Midbrain (tissue), 1 donor: ENCODE data around the gene GCC1.

Source experiments
- DNase-seq: peaks from one replicate; lab custom pipeline; 2025; lab: John Stamatoyannopoulos, UW

The GCC1 gene

GRCh38 chr7:127585044-127585953 lies at the start of gene GCC1:
Gene GCC1, minus strand, starts transcription at chr7:127585596. Its CDS starts 414 bp downstream, at chr7:127585182.
- peak; percentile 95 for DNase-seq

GRCh38 chr7:127632276-127632910 lies 47.0 kb upstream of the GCC1 start:
- no peak for DNase-seq

DNA sequence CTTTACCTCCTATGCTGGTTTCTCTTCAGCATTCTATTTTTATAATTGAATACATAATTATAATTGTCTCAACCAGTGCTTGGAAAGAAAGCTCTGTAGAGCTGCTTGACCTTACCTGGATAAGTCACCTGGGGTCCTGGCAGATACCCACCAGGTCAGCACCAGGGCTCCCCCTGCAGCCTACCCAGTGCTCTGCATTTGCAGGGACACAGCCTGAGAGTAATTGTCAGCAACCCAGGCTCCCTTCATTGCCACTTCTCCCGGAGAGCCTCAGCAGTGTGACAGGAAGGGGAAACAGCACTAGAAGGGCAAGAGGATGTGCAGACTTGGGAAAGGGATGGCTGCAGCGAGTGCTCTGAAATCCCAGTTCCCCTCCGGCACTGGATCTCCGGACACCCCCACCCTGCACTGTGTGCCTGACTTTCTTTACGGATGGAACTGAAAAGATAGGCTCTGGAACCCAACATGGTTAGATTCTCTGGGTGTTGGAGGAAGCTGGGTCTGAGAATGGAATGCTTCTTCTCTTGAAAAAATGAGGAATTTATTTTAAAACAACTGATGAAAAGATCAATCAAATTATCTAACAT lies 44.0 kb upstream of the GCC1 start:
- no peak for DNase-seq

- no peak for DNase-seq
Observed at GRCh38 chr7:127628445-127628844, 43.0 kb upstream of the GCC1 start.

- DNase-seq, result no peak
Observed at GRCh38 chr7:127625331-127625730, 39.9 kb upstream of the GCC1 start.

DNA sequence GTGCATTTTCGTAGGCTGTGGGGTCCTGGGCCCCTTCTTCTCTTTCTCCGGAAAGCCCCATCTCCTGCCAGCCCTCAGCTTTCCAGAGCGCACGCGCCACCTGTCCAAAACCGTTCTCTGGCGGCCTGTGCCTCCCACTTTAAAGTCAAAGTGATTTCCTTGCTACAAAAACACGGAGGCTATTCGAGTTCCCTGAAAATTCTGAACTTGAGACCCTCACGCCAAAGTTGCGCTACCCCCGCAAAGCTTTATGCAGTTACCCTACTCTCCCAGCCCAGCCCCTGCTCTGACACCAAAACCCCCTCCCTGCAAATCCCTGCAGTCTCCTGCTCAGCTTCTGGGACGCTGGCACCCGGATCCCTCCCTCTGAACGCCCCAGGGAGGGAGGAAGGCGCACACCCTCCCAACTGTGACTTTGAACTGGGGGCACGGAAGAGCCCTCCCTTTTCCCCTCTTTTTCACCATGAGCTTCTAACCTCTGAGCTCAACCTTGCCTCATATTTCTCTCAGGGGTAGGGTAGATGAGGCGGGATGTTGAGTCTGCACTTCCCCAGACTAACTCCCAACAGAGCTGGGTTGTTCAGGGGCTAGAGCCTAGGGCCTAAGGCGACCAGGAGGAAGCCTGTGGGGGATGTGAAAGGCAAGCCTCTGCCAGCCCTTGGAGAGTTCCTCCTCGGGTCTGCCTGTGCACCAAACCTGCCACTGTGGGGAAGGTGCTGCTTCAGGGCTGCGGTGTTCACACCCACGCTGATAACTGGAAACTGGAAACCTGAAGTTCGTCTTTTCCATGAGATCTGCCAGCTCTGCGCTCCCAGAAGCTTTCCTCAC lies 35.2 kb upstream of the GCC1 start:
- no peak for DNase-seq

DNA sequence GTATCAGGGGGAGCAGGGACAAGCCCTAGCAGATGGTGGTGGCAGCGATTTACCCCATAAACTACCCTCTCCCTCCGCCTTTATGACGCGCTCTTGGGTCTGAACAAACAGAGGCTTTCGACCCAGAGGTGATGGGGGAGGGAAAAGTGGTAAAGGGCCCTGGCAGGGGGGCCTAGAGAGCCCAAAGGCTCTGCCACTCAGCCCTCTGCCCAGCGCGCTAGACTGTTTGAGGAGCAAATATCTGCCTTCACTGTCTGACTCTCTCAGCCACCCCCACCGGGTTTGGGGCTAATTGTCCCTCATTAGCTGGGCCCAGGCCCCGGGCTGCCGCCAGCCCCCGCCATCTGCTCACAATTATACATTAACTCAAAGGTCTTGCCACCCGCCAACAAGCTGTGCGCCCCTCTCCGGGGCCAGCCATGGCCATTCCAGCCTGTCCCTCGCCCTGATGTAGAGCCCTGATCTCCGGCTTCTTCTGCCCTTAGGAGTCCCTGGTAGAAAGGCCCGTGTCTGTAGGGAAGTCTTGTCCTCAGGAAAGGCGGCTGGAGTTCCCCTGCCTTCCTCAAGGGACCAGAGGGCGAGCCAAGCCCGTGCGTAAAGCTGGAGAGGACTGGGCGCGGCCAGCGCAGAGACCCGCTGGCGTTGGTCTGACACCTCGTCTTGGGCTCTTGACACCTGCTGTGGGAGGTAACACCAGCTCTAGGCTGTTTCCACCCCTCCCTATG lies 34.4 kb upstream of the GCC1 start:
- DNase-seq, result no peak

DNA sequence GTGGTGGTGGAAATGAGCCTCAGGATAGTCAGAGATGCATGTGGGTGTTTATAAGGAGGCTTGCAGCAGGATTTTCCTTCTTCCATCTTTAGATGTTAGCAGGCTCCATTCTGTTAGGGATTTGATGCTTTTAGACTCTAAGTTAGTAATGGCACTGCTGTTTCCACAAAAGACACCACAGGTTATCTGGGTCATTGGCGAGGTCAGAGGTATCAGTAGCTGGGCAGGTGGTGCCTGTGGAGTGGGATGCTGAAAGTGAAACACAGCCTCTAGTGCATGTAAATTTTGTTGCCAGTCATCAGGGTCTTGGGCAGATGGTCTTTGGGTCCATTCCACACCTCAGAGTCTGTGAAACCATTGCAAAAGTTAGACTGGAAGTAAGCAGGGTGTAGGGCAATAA lies 33.4 kb upstream of the GCC1 start:
- no peak for DNase-seq

DNA sequence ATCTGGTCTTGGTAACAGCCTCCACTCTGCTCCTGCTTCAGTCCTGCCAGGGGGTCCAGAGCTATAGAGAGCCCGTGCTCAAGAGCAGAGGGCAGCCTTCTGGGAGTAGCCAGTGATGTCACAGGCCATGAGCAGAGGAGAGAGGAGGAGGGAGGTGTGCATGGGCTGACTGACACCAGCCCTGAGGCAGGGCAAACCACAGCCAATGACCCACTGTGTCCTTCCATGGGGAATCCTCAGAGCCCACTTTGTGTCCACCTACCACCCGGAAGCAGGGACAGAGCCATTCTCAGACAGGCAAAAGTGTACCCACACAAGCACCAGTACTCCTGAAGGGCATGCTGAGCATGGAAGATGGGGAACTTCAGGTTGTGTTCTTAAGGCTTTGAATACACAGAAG lies 32.6 kb upstream of the GCC1 start, which contains the start of gene PAX4:
Gene PAX4 (minus strand): TSS at position 101 of the 400 bp plus-strand sequence. CDS start 2,214 bp downstream, outside the sequence.
- no peak for DNase-seq

GRCh38 chr7:127616724-127617123 lies 31.3 kb upstream of the GCC1 start:
- DNase-seq, result no peak

- DNase-seq, result no peak
Observed at GRCh38 chr7:127612263-127612662, 26.9 kb upstream of the GCC1 start.

DNA sequence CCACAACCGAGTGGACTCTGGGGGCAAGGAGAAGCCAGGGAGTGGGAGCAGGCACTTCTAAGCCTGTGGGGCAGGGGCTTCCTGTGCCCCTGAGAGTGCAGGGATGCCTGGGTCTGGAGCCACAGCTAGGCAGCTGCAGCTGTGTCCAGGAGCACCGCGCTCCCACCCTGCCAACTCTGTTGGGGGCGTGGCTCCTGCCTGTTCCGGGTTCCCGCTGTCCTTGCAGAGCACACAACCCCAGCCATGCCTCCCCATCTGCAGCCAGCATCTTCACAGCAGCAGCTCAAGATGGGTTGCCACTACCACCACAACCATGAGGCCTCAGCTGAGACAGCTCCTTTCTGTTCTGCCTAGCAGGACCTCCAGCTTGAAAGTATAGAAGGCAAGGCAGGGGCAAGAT lies 23.9 kb upstream of the GCC1 start:
- DNase-seq, result no peak

- no peak for DNase-seq
Observed at GRCh38 chr7:127608446-127608845, 23.1 kb upstream of the GCC1 start.

- DNase-seq, result no peak
Observed at GRCh38 chr7:127600885-127601284, 15.5 kb upstream of the GCC1 start.

DNA sequence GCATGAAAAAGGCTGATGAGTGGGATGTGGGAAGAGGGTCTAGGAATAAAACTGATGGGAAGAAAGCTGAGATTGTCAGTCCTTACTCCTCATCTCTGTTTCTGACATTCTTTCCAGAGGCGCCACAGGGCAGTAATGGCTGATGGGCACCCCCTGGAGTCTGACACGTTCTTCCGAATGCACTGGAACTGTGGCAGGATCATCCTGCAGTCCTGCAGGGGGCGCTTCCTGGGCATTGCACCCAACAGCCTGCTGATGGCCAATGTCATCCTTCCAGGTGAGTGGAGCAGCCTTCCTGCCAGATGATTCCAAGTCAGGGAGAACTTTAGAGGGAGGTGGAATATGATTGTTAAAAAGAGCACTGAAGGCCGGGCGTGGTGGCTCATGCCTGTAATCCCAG lies 12.9 kb upstream of the GCC1 start:
- DNase-seq, result no peak

DNA sequence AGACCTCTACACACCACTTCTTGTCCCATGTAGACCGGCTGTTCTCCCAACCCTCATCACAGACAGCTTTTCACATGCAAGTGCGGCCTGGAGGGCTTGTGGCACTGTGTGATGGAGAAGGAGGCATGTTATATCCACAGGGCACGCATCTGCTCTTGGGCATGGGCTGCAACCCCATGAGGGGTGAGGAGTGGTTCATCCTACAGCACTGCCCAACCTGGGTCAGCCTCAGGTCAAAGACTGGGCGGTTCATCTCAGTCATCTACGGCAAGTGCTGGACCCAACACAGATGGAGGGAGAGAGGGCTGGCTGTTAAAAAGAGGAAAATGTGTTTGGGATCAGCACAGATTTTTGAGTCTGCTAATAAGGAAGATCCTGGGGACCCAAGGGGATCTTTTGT lies 10.3 kb upstream of the GCC1 start:
- DNase-seq, result no peak

DNA sequence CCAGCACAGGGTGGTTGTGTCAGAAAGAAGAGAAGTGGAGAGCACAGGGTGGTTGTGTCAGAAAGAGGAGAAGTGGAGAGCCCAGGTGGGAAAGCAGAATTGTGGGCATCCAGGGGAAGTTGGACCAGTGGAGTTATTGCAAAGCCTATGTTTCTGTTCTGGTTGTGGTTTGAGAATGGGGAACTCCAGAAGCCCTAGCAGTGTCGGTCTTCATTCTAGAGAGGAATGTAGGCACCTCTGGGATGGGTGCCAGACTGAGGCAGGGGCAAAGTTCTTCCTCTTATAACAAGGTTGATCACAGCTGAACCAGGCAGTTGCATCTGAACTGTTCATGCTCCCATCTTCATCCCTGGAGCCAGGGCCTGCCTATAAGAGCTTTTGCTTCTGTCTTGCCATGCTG lies 9.1 kb upstream of the GCC1 start:
- DNase-seq, result peak; percentile 41

DNA sequence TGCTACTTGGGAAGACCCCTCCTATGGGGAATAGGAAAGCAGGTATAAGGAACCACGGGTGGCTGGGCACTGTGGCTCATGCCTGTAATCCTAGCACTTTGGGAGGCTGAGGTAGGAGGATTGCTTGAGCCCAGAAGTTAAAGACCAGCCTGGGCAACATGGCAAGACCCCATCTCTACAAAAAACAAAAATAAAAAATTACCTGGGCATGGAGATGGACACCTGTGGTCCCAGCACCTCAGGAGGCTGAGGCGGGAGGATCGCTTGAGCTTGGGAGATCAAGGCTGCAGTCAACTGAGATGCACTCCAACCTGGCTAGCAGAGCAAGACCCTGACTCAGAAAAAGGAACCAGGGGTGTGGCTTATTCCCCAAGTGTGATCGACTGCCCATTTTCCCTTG lies 7.2 kb upstream of the GCC1 start:
- no peak for DNase-seq

GRCh38 chr7:127591591-127591990 lies 6.2 kb upstream of the GCC1 start:
- no peak for DNase-seq

DNA sequence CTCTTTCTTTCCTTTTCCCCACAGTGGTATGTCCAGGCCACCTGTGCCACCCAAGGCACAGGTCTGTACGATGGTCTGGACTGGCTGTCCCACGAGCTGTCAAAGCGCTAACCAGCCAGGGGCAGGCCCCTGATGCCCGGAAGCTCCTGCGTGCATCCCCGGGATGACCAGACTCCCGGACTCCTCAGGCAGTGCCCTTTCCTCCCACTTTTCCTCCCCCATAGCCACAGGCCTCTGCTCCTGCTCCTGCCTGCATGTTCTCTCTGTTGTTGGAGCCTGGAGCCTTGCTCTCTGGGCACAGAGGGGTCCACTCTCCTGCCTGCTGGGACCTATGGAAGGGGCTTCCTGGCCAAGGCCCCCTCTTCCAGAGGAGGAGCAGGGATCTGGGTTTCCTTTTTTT lies 5.8 kb upstream of the GCC1 start:
- DNase-seq, result no peak

- no peak for DNase-seq
Observed at GRCh38 chr7:127589896-127590295, 4.5 kb upstream of the GCC1 start.
